SU-DHL-6 (cell line): ENCODE results near the gene MTF2.

Source experiments
- H2AFZ ChIP-seq: fragments of 200-600 bp; sonication (generic); 2 replicates; pipeline ENCODE4 v1.6.1; 2014; ENCODE audit warnings: low read depth, mild to moderate bottlenecking, moderate library complexity, mixed read lengths, antibody characterized with exemption, low read length; ENCODE audit not compliant: severe bottlenecking
- H3F3A ChIP-seq: fragments of 200-600 bp; shearing (Covaris generic); 2 replicates; pipeline ENCODE4 v1.6.0; 2016; ENCODE audit warnings: antibody characterized with exemption, mild to moderate bottlenecking; ENCODE audit not compliant: insufficient read depth
- H3K27ac ChIP-seq: fragments of 200-600 bp; sonication (generic); 2 replicates; pipeline ENCODE4 v1.5.1; 2016; ENCODE audit warnings: low read depth, mild to moderate bottlenecking, low read length, moderate library complexity, mixed read lengths
- H3K27me3 ChIP-seq: fragments of 200-600 bp; sonication (generic), shearing (Covaris generic); 2 replicates; pipeline ENCODE4 v1.6.0; 2014; ENCODE audit warnings: mild to moderate bottlenecking, low read length
- H3K36me3 ChIP-seq: fragments of 200-600 bp; sonication (generic); 2 replicates; pipeline ENCODE4 v1.6.1; 2014; ENCODE audit warnings: mild to moderate bottlenecking, low read length, mixed read lengths
- H3K4me2 ChIP-seq: fragments of 300-600, 200-600 bp; shearing (Covaris generic), sonication (generic); 2 replicates; pipeline ENCODE4 v1.6.0; 2014; ENCODE audit warnings: low read length, low read depth, mild to moderate bottlenecking; ENCODE audit not compliant: poor library complexity, severe bottlenecking
- H3K4me3 ChIP-seq: fragments of 200-600 bp; sonication (generic); 2 replicates; pipeline ENCODE4 v1.5.1; 2014; ENCODE audit warnings: antibody characterized with exemption, low read length, mild to moderate bottlenecking, mixed read lengths; ENCODE audit not compliant: insufficient read depth, poor library complexity, severe bottlenecking
- H3K79me2 ChIP-seq: fragments of 200-600 bp; sonication (generic); 2 replicates; pipeline ENCODE4 v1.6.1; 2014; ENCODE audit warnings: mild to moderate bottlenecking, low read length, moderate library complexity; ENCODE audit not compliant: insufficient read depth
- H3K9ac ChIP-seq: fragments of 200-600 bp; sonication (generic); 2 replicates; pipeline ENCODE4 v1.7.0; 2014; ENCODE audit warnings: mild to moderate bottlenecking, low read length
- H3K9me2 ChIP-seq: fragments of 200-600 bp; sonication (generic); replicated peaks from 2 replicates; pipeline ENCODE4 v1.6.1; 2014; ENCODE audit warnings: low read length; ENCODE audit not compliant: insufficient read depth
- H3K9me3 ChIP-seq: fragments of 200-600 bp; sonication (generic); 2 replicates; pipeline ENCODE4 v1.6.1; 2014; ENCODE audit warnings: low read length, mixed read lengths; ENCODE audit not compliant: insufficient read depth
- H4K20me1 ChIP-seq: fragments of 200-600 bp; sonication (generic); 2 replicates; pipeline ENCODE4 v1.6.1; 2014; ENCODE audit warnings: low read depth, mild to moderate bottlenecking, antibody characterized with exemption, low read length, moderate library complexity, mixed read lengths
- EZH2phosphoT487 ChIP-seq: fragments of 200-600 bp; sonication (generic), shearing (Covaris generic); conservative IDR thresholded peaks from 2 replicates; pipeline ENCODE4 v1.6.1; 2018; ENCODE audit warnings: mild to moderate bottlenecking, antibody characterized with exemption, low read length, moderate library complexity, mixed read lengths
- TF ChIP-seq, protein P1 (sequence below): fragments of 200-600 bp; sonication (generic); IDR thresholded peaks from one replicate; pipeline ENCODE4 v1.5.1; 2017; ENCODE audit warnings: antibody characterized with exemption, mild to moderate bottlenecking, low read length, moderate library complexity; ENCODE audit not compliant: insufficient read depth, poor library complexity, severe bottlenecking

Gene MTF2

GRCh38 chr1:93113127-93113526 is 34.0 kb downstream of the MTF2 start:
- H3F3A ChIP-seq = peaks cover 23% of the 10 kb centered on the region; the same call in 1 of the 2 replicates
- H4K20me1 ChIP-seq = peaks cover 27% of the 10 kb centered on the region
- TF ChIP-seq, protein P1, sequence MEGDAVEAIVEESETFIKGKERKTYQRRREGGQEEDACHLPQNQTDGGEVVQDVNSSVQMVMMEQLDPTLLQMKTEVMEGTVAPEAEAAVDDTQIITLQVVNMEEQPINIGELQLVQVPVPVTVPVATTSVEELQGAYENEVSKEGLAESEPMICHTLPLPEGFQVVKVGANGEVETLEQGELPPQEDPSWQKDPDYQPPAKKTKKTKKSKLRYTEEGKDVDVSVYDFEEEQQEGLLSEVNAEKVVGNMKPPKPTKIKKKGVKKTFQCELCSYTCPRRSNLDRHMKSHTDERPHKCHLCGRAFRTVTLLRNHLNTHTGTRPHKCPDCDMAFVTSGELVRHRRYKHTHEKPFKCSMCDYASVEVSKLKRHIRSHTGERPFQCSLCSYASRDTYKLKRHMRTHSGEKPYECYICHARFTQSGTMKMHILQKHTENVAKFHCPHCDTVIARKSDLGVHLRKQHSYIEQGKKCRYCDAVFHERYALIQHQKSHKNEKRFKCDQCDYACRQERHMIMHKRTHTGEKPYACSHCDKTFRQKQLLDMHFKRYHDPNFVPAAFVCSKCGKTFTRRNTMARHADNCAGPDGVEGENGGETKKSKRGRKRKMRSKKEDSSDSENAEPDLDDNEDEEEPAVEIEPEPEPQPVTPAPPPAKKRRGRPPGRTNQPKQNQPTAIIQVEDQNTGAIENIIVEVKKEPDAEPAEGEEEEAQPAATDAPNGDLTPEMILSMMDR = no peak
- TF ChIP-seq EZH2phosphoT487 = no peak
- H2AFZ ChIP-seq = no peak overlapping the region
- H3K27ac ChIP-seq = no peak overlapping the region
- H3K27me3 ChIP-seq = no peaks in the 10 kb centered on the region
- H3K79me2 ChIP-seq = peaks cover 79% of the 10 kb centered on the region
- H3K9me3 ChIP-seq = no peaks in the 10 kb centered on the region
- H3K9me2 ChIP-seq = no peaks in the 10 kb centered on the region
- H3K36me3 ChIP-seq = peaks cover 52% of the 10 kb centered on the region
- no peak overlapping the region for H3K4me2 ChIP-seq
- no peak overlapping the region for H3K9ac ChIP-seq
- no peak overlapping the region for H3K4me3 ChIP-seq

DNA sequence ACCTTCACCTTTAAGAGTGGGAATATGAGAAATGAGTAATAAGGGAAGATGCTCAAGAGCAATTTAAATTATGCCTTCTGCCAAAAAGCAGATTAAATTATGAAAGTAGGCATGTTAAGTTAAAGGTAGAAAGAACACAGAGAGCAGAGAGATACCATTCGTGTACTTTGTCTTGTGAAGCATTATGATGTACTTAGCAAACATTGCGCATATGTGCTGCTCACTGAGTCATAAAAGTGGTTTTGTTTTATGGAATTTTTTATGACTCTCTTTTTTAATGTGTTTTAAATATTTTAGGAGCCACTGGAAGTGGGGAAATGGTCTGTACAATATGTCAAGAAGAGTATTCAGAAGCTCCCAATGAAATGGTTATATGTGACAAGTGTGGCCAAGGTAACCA is 35.3 kb downstream of the MTF2 start:
- no peak overlapping the region for H3K27ac ChIP-seq
- H3K9me2 ChIP-seq = no peaks in the 10 kb centered on the region
- H3K27me3 ChIP-seq = no peaks in the 10 kb centered on the region
- H3K4me2 ChIP-seq = no peak overlapping the region
- peaks cover 59% of the 10 kb centered on the region for H3K36me3 ChIP-seq
- no peak overlapping the region for H2AFZ ChIP-seq
- peaks cover 27% of the 10 kb centered on the region for H4K20me1 ChIP-seq
- H3K9me3 ChIP-seq = no peaks in the 10 kb centered on the region
- TF ChIP-seq EZH2phosphoT487 = no peak
- TF ChIP-seq, protein P1 = no peak
- H3F3A ChIP-seq = peaks cover 28% of the 10 kb centered on the region; the same call in 1 of the 2 replicates
- no peak overlapping the region for H3K4me3 ChIP-seq
- H3K79me2 ChIP-seq = peaks cover 66% of the 10 kb centered on the region
- H3K9ac ChIP-seq = no peak overlapping the region

DNA sequence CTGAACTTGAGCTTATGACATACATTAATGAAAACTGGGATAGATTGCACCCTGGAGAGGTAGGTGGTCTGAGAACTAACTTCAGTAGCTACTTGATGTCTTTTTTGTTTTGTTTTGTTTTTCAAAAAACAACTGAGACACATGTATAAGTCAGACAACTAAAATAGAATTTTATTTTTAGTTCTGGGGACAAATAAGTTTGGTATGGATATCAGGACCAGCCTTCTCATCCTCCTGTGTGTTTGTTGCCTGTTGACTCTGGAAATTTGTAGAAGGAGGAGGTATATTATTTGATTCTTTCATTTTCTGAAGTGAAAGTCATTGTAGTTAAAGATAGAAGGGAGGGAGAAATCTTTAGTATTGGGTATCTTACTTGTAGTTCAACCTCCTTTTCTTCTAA is 41.5 kb downstream of the MTF2 start:
- H3K79me2 ChIP-seq = peaks cover 8% of the 10 kb centered on the region; the same call in 1 of the 2 replicates
- no peaks in the 10 kb centered on the region for H3K27me3 ChIP-seq
- H3K36me3 ChIP-seq = peaks cover 78% of the 10 kb centered on the region
- H4K20me1 ChIP-seq = peaks cover 13% of the 10 kb centered on the region; the same call in 1 of the 2 replicates
- H3K9me3 ChIP-seq = no peaks in the 10 kb centered on the region
- TF ChIP-seq, protein P1 = no peak
- TF ChIP-seq EZH2phosphoT487 = no peak
- H3K4me2 ChIP-seq = no peak overlapping the region
- no peak overlapping the region for H3K27ac ChIP-seq
- H3K9me2 ChIP-seq = no peaks in the 10 kb centered on the region
- H3F3A ChIP-seq = peaks cover 38% of the 10 kb centered on the region; the same call in 1 of the 2 replicates
- no peak overlapping the region for H3K9ac ChIP-seq
- no peak overlapping the region for H3K4me3 ChIP-seq
- no peak overlapping the region for H2AFZ ChIP-seq
